DND-41 (cell line): ENCODE measurements around the gene UFD1.

Source experiments
- ATAC-seq: fragments of 200-7000 bp; cut with Tn5 transposase; 3 replicates; pipeline ENCODE4 v1.9.1; 2021; ENCODE audit warnings: low read depth; ENCODE audit not compliant: insufficient read depth
- DNase-seq: peaks from one replicate; pipeline ENCODE4 v3.0.0-alpha.2; 2020
- H2AFZ ChIP-seq: 2 replicates; pipeline ENCODE4 v1.6.0; 2012; ENCODE audit warnings: low read depth, low read length
- H3K27ac ChIP-seq: 2 replicates; pipeline ENCODE4 v1.5.1; 2012; ENCODE audit warnings: low read length, inconsistent platforms
- H3K27me3 ChIP-seq: fragments of 200-600 bp; sonication (generic); 2 replicates; pipeline ENCODE4 v1.6.0; 2012; ENCODE audit warnings: low read length, mild to moderate bottlenecking, inconsistent platforms; ENCODE audit not compliant: insufficient read depth, poor library complexity
- H3K36me3 ChIP-seq: 2 replicates; pipeline ENCODE4 v1.5.1; 2012; ENCODE audit warnings: low read length, inconsistent platforms; ENCODE audit not compliant: insufficient read depth
- H3K4me1 ChIP-seq: 2 replicates; pipeline ENCODE4 v1.5.1; 2012; ENCODE audit warnings: mild to moderate bottlenecking, low read length; ENCODE audit not compliant: insufficient read depth
- H3K4me2 ChIP-seq: 2 replicates; pipeline ENCODE4 v1.6.0; 2012; ENCODE audit warnings: mild to moderate bottlenecking, moderate library complexity, low read length, inconsistent platforms; ENCODE audit not compliant: insufficient read depth
- H3K4me3 ChIP-seq, 2 experiments: fragments of 200-600 bp in 1 of 2; shearing (Covaris generic) in 1 of 2; 2 replicates each; pipeline ENCODE4 v1.5.1; 2012 to 2016; ENCODE audit warnings: inconsistent platforms in 2 of 2, low read length in 2 of 2, mild to moderate bottlenecking in 2 of 2, low read depth in 1 of 2, moderate library complexity in 1 of 2
- H3K79me2 ChIP-seq: 2 replicates; pipeline ENCODE4 v1.6.0; 2012; ENCODE audit warnings: low read length, inconsistent platforms; ENCODE audit not compliant: insufficient read depth
- H3K9ac ChIP-seq: 2 replicates; pipeline ENCODE4 v1.6.0; 2012; ENCODE audit warnings: low read depth, mild to moderate bottlenecking, inconsistent platforms, low read length, moderate library complexity
- H3K9me3 ChIP-seq: 2 replicates; pipeline ENCODE4 v1.5.1; 2012; ENCODE audit warnings: low read length, moderate library complexity, mild to moderate bottlenecking, inconsistent platforms; ENCODE audit not compliant: insufficient read depth, severe bottlenecking
- H4K20me1 ChIP-seq: 2 replicates; pipeline ENCODE4 v1.6.0; 2012; ENCODE audit warnings: low read length; ENCODE audit not compliant: insufficient read depth
- EZH2 ChIP-seq: IDR thresholded peaks from 3 replicates; pipeline ENCODE4 v1.6.1; 2012; ENCODE audit warnings: borderline replicate concordance, low read depth, mild to moderate bottlenecking, moderate library complexity, low read length, inconsistent platforms; ENCODE audit not compliant: severe bottlenecking
- TF ChIP-seq, protein P1 (sequence below): IDR thresholded peaks from 2 replicates; pipeline ENCODE4 v1.5.1; 2012; ENCODE audit warnings: borderline replicate concordance, low read length, moderate library complexity, mild to moderate bottlenecking; ENCODE audit not compliant: poor library complexity, severe bottlenecking; ENCODE audit errors: extremely low read depth

Gene UFD1

DNA sequence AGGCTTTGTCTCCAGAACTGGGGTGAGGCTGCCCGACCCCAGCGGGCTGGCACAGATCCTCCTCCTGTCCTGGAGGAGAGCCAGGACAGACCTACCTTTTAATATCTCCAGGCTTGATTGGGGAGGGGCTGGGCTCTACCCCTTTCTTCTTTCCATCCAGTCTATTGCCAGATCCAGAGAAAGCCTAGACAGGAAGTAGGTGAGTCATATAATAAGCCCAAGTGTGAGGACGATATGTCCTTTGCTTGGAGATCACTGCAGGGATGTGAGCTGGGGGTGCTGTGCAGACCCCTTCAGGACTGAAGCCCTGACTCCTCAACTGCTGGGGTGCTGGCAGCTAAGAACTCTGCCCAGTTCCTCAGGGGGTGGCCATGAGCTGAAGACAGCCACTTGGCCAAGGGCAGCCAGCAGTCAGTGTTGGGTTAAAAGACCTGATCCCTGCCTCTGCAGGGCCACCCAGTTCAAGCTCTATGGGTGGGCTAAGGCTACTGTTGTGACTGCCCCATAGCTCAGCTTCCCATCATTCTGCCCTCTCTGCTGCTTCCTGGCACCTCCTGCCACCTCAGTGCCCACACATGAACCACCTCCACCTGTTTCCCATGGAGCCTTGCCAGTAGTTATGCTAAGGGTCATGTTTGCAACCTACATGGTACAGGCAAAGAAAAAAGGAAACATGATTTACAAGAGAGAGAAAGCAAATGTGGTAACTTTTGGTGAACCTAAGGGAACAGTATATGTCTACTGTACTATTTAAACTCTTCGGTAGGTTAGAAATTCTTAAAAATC lies 23.2 kb downstream of the UFD1 start:
- no peak for TF ChIP-seq EZH2
- TF ChIP-seq, protein P1, sequence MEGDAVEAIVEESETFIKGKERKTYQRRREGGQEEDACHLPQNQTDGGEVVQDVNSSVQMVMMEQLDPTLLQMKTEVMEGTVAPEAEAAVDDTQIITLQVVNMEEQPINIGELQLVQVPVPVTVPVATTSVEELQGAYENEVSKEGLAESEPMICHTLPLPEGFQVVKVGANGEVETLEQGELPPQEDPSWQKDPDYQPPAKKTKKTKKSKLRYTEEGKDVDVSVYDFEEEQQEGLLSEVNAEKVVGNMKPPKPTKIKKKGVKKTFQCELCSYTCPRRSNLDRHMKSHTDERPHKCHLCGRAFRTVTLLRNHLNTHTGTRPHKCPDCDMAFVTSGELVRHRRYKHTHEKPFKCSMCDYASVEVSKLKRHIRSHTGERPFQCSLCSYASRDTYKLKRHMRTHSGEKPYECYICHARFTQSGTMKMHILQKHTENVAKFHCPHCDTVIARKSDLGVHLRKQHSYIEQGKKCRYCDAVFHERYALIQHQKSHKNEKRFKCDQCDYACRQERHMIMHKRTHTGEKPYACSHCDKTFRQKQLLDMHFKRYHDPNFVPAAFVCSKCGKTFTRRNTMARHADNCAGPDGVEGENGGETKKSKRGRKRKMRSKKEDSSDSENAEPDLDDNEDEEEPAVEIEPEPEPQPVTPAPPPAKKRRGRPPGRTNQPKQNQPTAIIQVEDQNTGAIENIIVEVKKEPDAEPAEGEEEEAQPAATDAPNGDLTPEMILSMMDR = no peak
- peaks cover 89% of the 10 kb centered on the region for H3K36me3 ChIP-seq
- no peak for DNase-seq
- H2AFZ ChIP-seq = no peak overlapping the region
- H4K20me1 ChIP-seq = peaks cover 4% of the 10 kb centered on the region; the same call in 1 of the 2 replicates
- no peak overlapping the region for H3K4me3 ChIP-seq
- H3K4me1 ChIP-seq = no peaks in the 10 kb centered on the region
- no peaks in the 10 kb centered on the region for H3K79me2 ChIP-seq
- H3K27ac ChIP-seq = no peak overlapping the region
- no peak overlapping the region for H3K4me2 ChIP-seq
- H3K9ac ChIP-seq = no peak overlapping the region
- ATAC-seq = no peak
- H3K27me3 ChIP-seq = no peaks in the 10 kb centered on the region
- no peaks in the 10 kb centered on the region for H3K9me3 ChIP-seq

DNA sequence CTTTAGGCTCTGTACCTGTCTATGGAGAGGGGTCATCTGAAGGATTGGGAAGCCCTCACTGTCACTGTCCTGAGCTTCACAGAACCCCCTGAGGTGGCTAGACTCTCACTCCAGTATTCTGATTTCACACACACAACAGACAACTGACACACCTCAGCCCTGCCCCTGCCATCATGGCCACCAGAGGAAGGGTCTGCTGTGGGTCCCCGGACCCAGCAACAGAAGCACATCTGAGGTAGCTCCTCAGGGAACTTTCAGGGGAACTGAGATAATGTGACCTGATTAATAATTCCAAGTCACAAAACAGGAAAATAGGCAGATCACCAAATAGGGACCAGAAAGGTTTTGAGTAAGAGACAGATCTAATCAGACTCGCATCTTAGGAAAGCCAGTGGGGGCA lies 24.0 kb downstream of the UFD1 start:
- TF ChIP-seq, protein P1 = no peak
- TF ChIP-seq EZH2 = no peak
- ATAC-seq (no peak), DNase-seq (no peak)
- no peak overlapping the region for H3K4me3 ChIP-seq
- H3K9me3 ChIP-seq = no peaks in the 10 kb centered on the region
- peaks cover 93% of the 10 kb centered on the region for H3K36me3 ChIP-seq
- 0 out of 2 replicates have a peak, but pooled peaks cover 2% of the 10 kb centered on the region for H3K4me1 ChIP-seq
- no peaks in the 10 kb centered on the region for H3K27me3 ChIP-seq
- no peak overlapping the region for H2AFZ ChIP-seq
- H3K79me2 ChIP-seq = 0 out of 2 replicates have a peak, but pooled peaks cover 2% of the 10 kb centered on the region
- no peak overlapping the region for H3K4me2 ChIP-seq
- H3K9ac ChIP-seq = no peak overlapping the region
- no peak overlapping the region for H3K27ac ChIP-seq
- H4K20me1 ChIP-seq = peaks cover 4% of the 10 kb centered on the region; the same call in 1 of the 2 replicates

DNA sequence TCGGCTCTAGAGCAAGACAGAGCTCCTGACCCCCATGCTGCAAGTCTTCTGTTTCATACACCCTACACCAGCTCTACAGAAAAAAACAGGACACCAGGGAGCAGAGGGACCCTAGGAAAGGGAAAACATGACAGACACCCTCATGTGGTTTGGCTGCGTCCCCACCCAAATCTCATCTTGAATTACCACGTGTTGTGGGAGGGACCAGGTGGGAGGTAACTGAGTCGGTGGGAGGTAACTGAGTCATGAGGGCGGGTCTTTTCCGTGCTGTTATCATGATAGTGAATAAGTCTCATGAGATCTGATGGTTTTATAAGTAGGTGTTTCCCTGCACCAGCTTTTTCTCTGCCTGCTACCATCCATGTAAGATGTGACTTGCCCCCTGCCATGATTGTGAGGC lies 24.8 kb downstream of the UFD1 start:
- peaks cover 95% of the 10 kb centered on the region for H3K36me3 ChIP-seq
- ATAC-seq = no peak

More for the DNA sequence above, 24.8 kb downstream of the UFD1 start:
- no peak overlapping the region for H3K4me3 ChIP-seq
- no peaks in the 10 kb centered on the region for H3K27me3 ChIP-seq
- peaks cover 8% of the 10 kb centered on the region for H3K4me1 ChIP-seq
- peaks cover 10% of the 10 kb centered on the region for H3K79me2 ChIP-seq
- DNase-seq = no peak
- TF ChIP-seq, protein P1 = no peak
- no peak for TF ChIP-seq EZH2
- H3K4me2 ChIP-seq = no peak overlapping the region
- no peak overlapping the region for H2AFZ ChIP-seq
- no peaks in the 10 kb centered on the region for H3K9me3 ChIP-seq
- H3K27ac ChIP-seq = no peak overlapping the region
- H3K9ac ChIP-seq = no peak overlapping the region
- peaks cover 4% of the 10 kb centered on the region; the same call in 1 of the 2 replicates for H4K20me1 ChIP-seq
